ENCODE results near the gene NCKAP5. TPM values are rescaled to one million over a fixed set of nuclear protein-coding genes. Genes with fewer than 3 reads are reported as not detected.

NCKAP5 gene
- total and polyA plus RNA-seq, 4 donors: 2.3 to 20.2 (median 8.1) TPM

GRCh38 chr2:133317178-133317577, 251.1 kb downstream of the NCKAP5 start:
- ATAC-seq (ENCODE audit: insufficient read depth, low FRiP score): no peak
- WGBS, 2 donors: 86 to 89% methylated on average over 3 of the region's 3 CpGs

GRCh38 chr2:133316557-133316956, 251.7 kb downstream of the NCKAP5 start:
- ATAC-seq (ENCODE audit: insufficient read depth, low FRiP score) (no peak), DNase-seq (no peak)
- Histone ChIP-seq H3K27me3 (ENCODE audit: control insufficient read depth in 3 of 3, insufficient read depth in 3 of 3, low read length in 2 of 3) (no peaks in the 10 kb centered on the region), H3K4me1 (ENCODE audit: control insufficient read depth in 5 of 5, insufficient read depth in 5 of 5, low read length in 5 of 5) (peaks cover 0 to 2% (median 0%) of the 10 kb centered on the region in 5 donors), H3K27ac (ENCODE audit: low read depth in 1 of 2, low read length in 1 of 2) (no peak overlapping the region), H3K36me3 (ENCODE audit: control insufficient read depth in 4 of 4, insufficient read depth in 4 of 4, low read length in 4 of 4) (no peaks in the 10 kb centered on the region), H3K4me3 (no peak overlapping the region), H3K9me3 (ENCODE audit: control insufficient read depth in 4 of 4, insufficient read depth in 3 of 4, low read length in 3 of 4) (peaks cover 0 to 2% (median 0%) of the 10 kb centered on the region in 4 donors), H3K9ac (ENCODE audit: insufficient read depth in 1 of 2, low read length in 2 of 2) (no peak overlapping the region)
- 77 to 92% methylated on average over 2 of the region's 2 CpGs for WGBS, 2 donors
- TF ChIP-seq CTCF (IDR thresholded peaks at IDR 0.05; ENCODE audit: control extremely low read depth, extremely low read depth): no peak

More at GRCh38 chr2:133317178-133317577, 251.1 kb downstream of the NCKAP5 start:
- no peak for DNase-seq
- Histone ChIP-seq H3K9ac (ENCODE audit: insufficient read depth in 1 of 2, low read length in 2 of 2) (no peak overlapping the region), H3K4me1 (ENCODE audit: control insufficient read depth in 5 of 5, insufficient read depth in 5 of 5, low read length in 5 of 5) (peaks cover 0 to 2% (median 0%) of the 10 kb centered on the region in 5 donors), H3K27me3 (ENCODE audit: control insufficient read depth in 3 of 3, insufficient read depth in 3 of 3, low read length in 2 of 3) (no peaks in the 10 kb centered on the region), H3K36me3 (ENCODE audit: control insufficient read depth in 4 of 4, insufficient read depth in 4 of 4, low read length in 4 of 4) (no peaks in the 10 kb centered on the region), H3K27ac (ENCODE audit: low read depth in 1 of 2, low read length in 1 of 2) (no peak overlapping the region), H3K4me3 (no peak overlapping the region), H3K9me3 (ENCODE audit: control insufficient read depth in 4 of 4, insufficient read depth in 3 of 4, low read length in 3 of 4) (peaks cover 0 to 2% (median 0%) of the 10 kb centered on the region in 4 donors)
- no peak for TF ChIP-seq CTCF (IDR thresholded peaks at IDR 0.05; ENCODE audit: control extremely low read depth, extremely low read depth)

GRCh38 chr2:133315280-133315679, 253.0 kb downstream of the NCKAP5 start:
- 87 to 88% methylated on average over 6 of the region's 6 CpGs for WGBS, 2 donors
- Histone ChIP-seq H3K4me1 (ENCODE audit: control insufficient read depth in 5 of 5, insufficient read depth in 5 of 5, low read length in 5 of 5) (no peaks in the 10 kb centered on the region), H3K27me3 (ENCODE audit: control insufficient read depth in 3 of 3, insufficient read depth in 3 of 3, low read length in 2 of 3) (no peaks in the 10 kb centered on the region), H3K9me3 (ENCODE audit: control insufficient read depth in 4 of 4, insufficient read depth in 3 of 4, low read length in 3 of 4) (peaks cover 0 to 2% (median 0%) of the 10 kb centered on the region in 4 donors), H3K9ac (ENCODE audit: insufficient read depth in 1 of 2, low read length in 2 of 2) (no peak overlapping the region), H3K4me3 (no peak overlapping the region), H3K36me3 (ENCODE audit: control insufficient read depth in 4 of 4, insufficient read depth in 4 of 4, low read length in 4 of 4) (no peaks in the 10 kb centered on the region), H3K27ac (ENCODE audit: low read depth in 1 of 2, low read length in 1 of 2) (no peak overlapping the region)
- TF ChIP-seq CTCF (IDR thresholded peaks at IDR 0.05; ENCODE audit: control extremely low read depth, extremely low read depth): no peak
- ATAC-seq (ENCODE audit: insufficient read depth, low FRiP score): no peak
- no peak for DNase-seq

- TF ChIP-seq CTCF (IDR thresholded peaks at IDR 0.05; ENCODE audit: control extremely low read depth, extremely low read depth): no peak
- H3K9me3 ChIP-seq (ENCODE audit: control insufficient read depth in 4 of 4, insufficient read depth in 3 of 4, low read length in 3 of 4): peaks cover 0 to 2% (median 0%) of the 10 kb centered on the region in 4 donors
- no peaks in the 10 kb centered on the region for H3K4me1 ChIP-seq (ENCODE audit: control insufficient read depth in 5 of 5, insufficient read depth in 5 of 5, low read length in 5 of 5)
- no peaks in the 10 kb centered on the region for H3K36me3 ChIP-seq (ENCODE audit: control insufficient read depth in 4 of 4, insufficient read depth in 4 of 4, low read length in 4 of 4)
- DNase-seq: no peak
- ATAC-seq (ENCODE audit: insufficient read depth, low FRiP score): no peak
- H3K27ac ChIP-seq (ENCODE audit: low read depth in 1 of 2, low read length in 1 of 2): no peak overlapping the region
- H3K9ac ChIP-seq (ENCODE audit: insufficient read depth in 1 of 2, low read length in 2 of 2): no peak overlapping the region
- H3K27me3 ChIP-seq (ENCODE audit: control insufficient read depth in 3 of 3, insufficient read depth in 3 of 3, low read length in 2 of 3): no peaks in the 10 kb centered on the region
- H3K4me3 ChIP-seq: no peak overlapping the region
- WGBS, 2 donors: 90 to 91% methylated on average over 4 of the region's 4 CpGs
Observed at GRCh38 chr2:133314795-133315194, 253.5 kb downstream of the NCKAP5 start.

All from lung (tissue), 12 donors.